SK-N-MC (cell line): Measurements from ENCODE around the gene UBE2F.

Source experiments
- DNase-seq: peaks from one replicate; pipeline ENCODE4 v3.0.0-alpha.2; 2011; ENCODE audit warnings: low read depth, low spot score
- H3K27ac ChIP-seq: fragments of 200-600 bp; sonication (generic); 2 replicates; pipeline ENCODE4 v1.5.1; 2016; ENCODE audit warnings: mixed run types
- H3K36me3 ChIP-seq: fragments of 200-600 bp; sonication (generic); 2 replicates; pipeline ENCODE4 v1.6.1; 2017; ENCODE audit warnings: antibody characterized with exemption, low read length, mixed read lengths; ENCODE audit not compliant: insufficient read depth
- H3K4me3 ChIP-seq: fragments of 200-600 bp; sonication (generic); 2 replicates; pipeline ENCODE4 v1.5.1; 2016
- H3K9ac ChIP-seq: fragments of 200-600 bp; sonication (generic); 2 replicates; pipeline ENCODE4 v1.8.0; 2017; ENCODE audit warnings: mixed run types, mixed read lengths; ENCODE audit not compliant: insufficient read length
- H3K9me3 ChIP-seq: fragments of 200-600 bp; sonication (generic); 2 replicates; pipeline ENCODE4 v1.6.1; 2017; ENCODE audit warnings: low read depth, mild to moderate bottlenecking, antibody characterized with exemption, low read length, moderate library complexity, mixed read lengths
- EZH2 ChIP-seq: fragments of 200-600 bp; sonication (generic); IDR thresholded peaks from one replicate; pipeline ENCODE4 v1.6.1; 2017; ENCODE audit warnings: antibody characterized with exemption
- FOXP2 ChIP-seq: optimal IDR thresholded peaks from 2 replicates; pipeline ENCODE3; 2011; ENCODE audit warnings: mild to moderate bottlenecking, moderate library complexity; ENCODE audit not compliant: insufficient read depth; ENCODE audit errors: extremely low read length, control extremely low read depth
- POLR2AphosphoS5 ChIP-seq: IDR thresholded peaks from 2 replicates; pipeline ENCODE4 v1.6.1; 2012; ENCODE audit warnings: mild to moderate bottlenecking, low read depth, low read length, borderline replicate concordance

Gene UBE2F

DNA sequence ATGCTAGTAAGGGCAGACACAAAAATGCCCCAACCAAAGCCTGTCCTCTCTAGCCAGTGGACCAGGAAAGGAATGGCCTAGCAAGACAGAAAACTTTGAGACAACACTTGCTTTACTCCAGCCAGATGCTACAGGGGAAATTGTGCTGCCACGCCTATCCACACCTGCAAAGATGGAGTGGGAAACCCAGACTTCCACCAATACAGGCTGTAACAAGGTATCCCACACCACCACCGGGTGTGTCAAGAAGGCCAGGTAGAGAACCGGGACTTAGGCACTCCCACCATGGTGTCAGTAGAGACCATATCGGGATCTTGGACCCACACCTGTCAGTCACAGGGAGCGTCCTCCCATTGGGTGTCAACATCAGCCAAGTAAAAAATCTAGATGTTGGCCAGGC lies 117.1 kb downstream of the UBE2F start:
- no peak for TF ChIP-seq POLR2AphosphoS5
- TF ChIP-seq FOXP2, result no peak
- no peak for TF ChIP-seq EZH2
- Histone ChIP-seq H3K4me3 (no peak overlapping the region), H3K27ac (no peak overlapping the region), H3K9ac (no peak overlapping the region), H3K36me3 (peaks cover 73% of the 10 kb centered on the region), H3K9me3 (no peaks in the 10 kb centered on the region)
- DNase-seq, result no peak

DNA sequence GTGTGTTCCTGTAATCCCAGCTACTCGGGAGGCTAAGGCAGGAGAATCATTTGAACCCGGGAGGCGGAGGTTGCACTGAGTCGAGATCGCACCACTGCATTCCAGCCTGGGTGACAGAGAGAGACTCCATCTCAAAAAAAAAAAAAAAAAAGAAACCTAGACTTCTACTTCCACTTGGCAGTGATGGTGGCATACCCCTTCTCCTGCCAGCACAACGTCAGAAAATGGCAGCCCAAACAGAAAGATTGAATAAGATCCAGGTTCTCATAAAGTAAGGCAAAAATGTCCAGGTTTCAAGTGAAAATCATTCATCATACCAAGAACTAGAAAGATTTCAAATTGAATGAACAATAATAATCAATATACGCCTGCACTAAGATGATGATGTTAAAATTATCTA lies 117.9 kb downstream of the UBE2F start:
- DNase-seq, result no peak
- Histone ChIP-seq H3K9ac (no peak overlapping the region), H3K36me3 (peaks cover 64% of the 10 kb centered on the region), H3K9me3 (no peaks in the 10 kb centered on the region), H3K4me3 (no peak overlapping the region), H3K27ac (no peak overlapping the region)
- TF ChIP-seq POLR2AphosphoS5 (no peak), FOXP2 (no peak), EZH2 (no peak)

DNA sequence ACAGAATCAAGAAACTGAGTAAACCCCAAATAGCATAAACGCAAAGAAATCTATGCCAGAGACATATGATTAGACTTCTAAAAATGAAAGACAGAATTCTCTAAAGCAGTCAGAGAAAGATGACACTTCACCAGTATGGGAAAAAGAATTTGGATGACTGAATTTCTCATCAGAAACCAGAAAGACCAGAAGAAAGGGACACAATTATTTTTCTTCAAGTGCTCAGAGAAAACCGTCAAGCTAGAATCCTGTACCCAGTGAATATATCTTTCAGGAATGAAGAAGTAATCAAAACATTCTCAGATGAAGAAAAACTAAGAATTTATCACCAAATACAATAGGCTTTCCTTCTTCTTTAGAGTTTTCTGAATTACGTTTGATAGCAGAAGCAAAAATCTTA lies 119.1 kb downstream of the UBE2F start:
- no peak overlapping the region for H3K4me3 ChIP-seq
- H3K9me3 ChIP-seq, result no peaks in the 10 kb centered on the region
- no peak for TF ChIP-seq POLR2AphosphoS5
- no peak for TF ChIP-seq FOXP2
- TF ChIP-seq EZH2, result no peak
- H3K27ac ChIP-seq, result no peak overlapping the region
- H3K36me3 ChIP-seq, result peaks cover 56% of the 10 kb centered on the region
- DNase-seq, result no peak
- no peak overlapping the region for H3K9ac ChIP-seq

DNA sequence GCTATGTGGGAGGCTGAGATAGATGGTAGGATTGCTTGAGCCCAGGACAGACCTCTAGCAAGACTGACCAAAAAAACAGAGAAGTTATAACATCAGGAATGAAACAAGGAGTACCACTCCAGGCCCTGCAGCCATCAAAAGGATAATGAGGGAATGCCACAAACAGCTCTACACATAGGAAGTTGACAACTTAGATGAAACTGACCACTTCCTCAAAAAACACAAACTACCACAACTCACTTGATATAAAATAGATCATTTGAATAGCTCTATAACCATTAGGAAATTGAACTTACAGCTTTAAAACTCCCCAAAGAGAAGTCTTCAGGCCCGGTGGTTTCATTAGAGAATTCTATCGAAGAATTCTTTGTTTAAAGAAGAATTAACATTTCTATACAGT lies 120.4 kb downstream of the UBE2F start:
- TF ChIP-seq FOXP2 (no peak), EZH2 (no peak), POLR2AphosphoS5 (no peak)
- Histone ChIP-seq H3K9ac (no peak overlapping the region), H3K36me3 (peaks cover 48% of the 10 kb centered on the region), H3K9me3 (no peaks in the 10 kb centered on the region), H3K4me3 (no peak overlapping the region), H3K27ac (no peak overlapping the region)
- DNase-seq, result no peak

DNA sequence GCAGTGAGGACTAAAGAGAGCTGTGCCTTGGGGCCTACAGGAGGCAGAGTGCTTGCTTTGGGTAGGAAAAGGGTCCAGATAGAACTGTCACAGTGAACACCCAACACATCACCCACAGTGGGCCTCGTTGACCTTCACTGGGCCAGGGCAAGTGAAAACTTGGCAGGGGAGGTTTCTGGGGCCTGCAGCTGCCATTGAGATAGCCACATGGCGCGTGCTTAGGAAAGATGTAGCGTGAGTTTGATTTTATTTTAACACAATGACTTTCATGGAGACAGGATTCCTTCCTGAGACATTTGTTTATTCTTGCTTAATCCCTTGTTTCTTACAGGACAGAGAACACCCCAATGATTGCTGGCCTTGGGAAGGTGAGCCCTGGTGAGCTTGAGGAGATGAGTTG lies 124.1 kb downstream of the UBE2F start:
- no peak for TF ChIP-seq EZH2
- no peak for TF ChIP-seq POLR2AphosphoS5
- TF ChIP-seq FOXP2, result no peak
- no peak overlapping the region for H3K9ac ChIP-seq
- H3K27ac ChIP-seq, result no peak overlapping the region
- peaks cover 17% of the 10 kb centered on the region for H3K36me3 ChIP-seq
- H3K4me3 ChIP-seq, result no peak overlapping the region
- H3K9me3 ChIP-seq, result no peaks in the 10 kb centered on the region
- DNase-seq, result no peak

DNA sequence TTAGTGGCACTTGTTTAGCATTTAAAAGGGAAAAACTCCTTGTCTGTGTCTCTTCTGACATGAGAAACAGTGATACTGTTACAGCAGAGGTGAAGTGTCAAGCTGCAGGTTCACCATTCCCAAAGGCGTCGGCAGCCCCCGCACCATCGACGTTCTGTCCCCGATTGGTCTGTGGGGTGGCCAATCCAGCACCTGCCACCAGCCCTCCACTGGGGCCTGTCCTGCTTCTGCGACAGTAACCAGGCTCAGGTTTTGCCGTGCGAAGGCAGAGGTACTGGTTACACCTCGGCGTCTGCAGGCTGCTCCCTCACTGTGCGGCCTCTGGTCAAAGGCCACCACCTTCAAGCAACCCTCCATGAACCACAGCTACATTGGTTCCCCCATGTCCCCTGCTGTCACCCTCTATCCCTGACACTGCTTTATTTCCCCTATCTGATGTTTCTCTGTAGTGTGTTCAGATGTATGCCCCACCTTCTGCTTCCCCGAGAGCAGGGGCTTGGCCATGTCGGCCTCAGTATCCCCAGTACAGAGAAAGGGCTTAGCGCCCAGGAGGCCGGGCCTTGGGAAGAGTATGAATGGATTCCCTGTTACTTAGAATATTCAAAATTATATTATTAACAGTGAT lies 124.7 kb downstream of the UBE2F start:
- peaks cover 11% of the 10 kb centered on the region for H3K36me3 ChIP-seq
- H3K4me3 ChIP-seq, result no peak overlapping the region
- TF ChIP-seq POLR2AphosphoS5 (no peak), FOXP2 (no peak), EZH2 (no peak)
- H3K9ac ChIP-seq, result no peak overlapping the region
- no peak overlapping the region for H3K27ac ChIP-seq
- no peak for DNase-seq
- no peaks in the 10 kb centered on the region for H3K9me3 ChIP-seq
